Transverse colon (tissue), 4 donors: ENCODE results near the gene ZMYM4. TPM values are rescaled to one million over a fixed set of nuclear protein-coding genes. Genes with fewer than 3 reads are reported as not detected.

Source experiments
- DNase-seq: peaks from one replicate; pipeline ENCODE4 v3.0.0-alpha.2; 2019
- H3K27ac ChIP-seq, 4 donors: fragments of 200-600 bp; sonication (generic); 2 replicates each; pipeline ENCODE4 v1.5.1; 2016 to 2018; ENCODE audit warnings: inconsistent platforms in 4 of 4
- H3K27me3 ChIP-seq: fragments of 200-600 bp; sonication (generic); 2 replicates; pipeline ENCODE4 v1.5.1; 2017; ENCODE audit warnings: inconsistent platforms
- H3K36me3 ChIP-seq, 4 donors: fragments of 200-600 bp; sonication (generic); 2 replicates each; pipeline ENCODE4 v1.5.1; 2017 to 2019; ENCODE audit warnings: inconsistent platforms in 4 of 4
- H3K4me1 ChIP-seq, 4 donors: fragments of 200-600 bp; sonication (generic); 2 replicates each; pipeline ENCODE4 v1.5.1; 2017 to 2020; ENCODE audit warnings: inconsistent platforms in 4 of 4
- H3K4me3 ChIP-seq, 4 donors: fragments of 200-600 bp; sonication (generic); 1 replicate in 1 of 4; 2 replicates in 3 of 4; pipeline versions ENCODE4 v1.5.1 to v1.6.1; 2017 to 2019; ENCODE audit warnings: inconsistent platforms in 4 of 4
- H3K9me3 ChIP-seq, 2 donors: fragments of 200-600 bp; sonication (generic); 2 replicates each; pipeline ENCODE4 v1.5.1; 2017 to 2019; ENCODE audit warnings: inconsistent platforms in 2 of 2
- CTCF ChIP-seq, 5 experiments: fragments of 200-600 bp in 3 of 5; fragments of 450-650 bp in 2 of 5; sonication (generic) in 3 of 5; IDR thresholded peaks; 1 replicate in 2 of 5; 2 replicates in 3 of 5; pipeline ENCODE4 v1.5.1; 2016 to 2017; ENCODE audit warnings: antibody characterized with exemption in 5 of 5, inconsistent platforms in 3 of 5, mild to moderate bottlenecking in 2 of 5, moderate library complexity in 1 of 5
- EP300 ChIP-seq: sonication (generic); formaldehyde crosslinking; IDR thresholded peaks from one replicate; pipeline ENCODE4 v1.6.1; 2017; ENCODE audit warnings: antibody characterized with exemption, low read depth
- POLR2A ChIP-seq: fragments of 450-650 bp; IDR thresholded peaks from one replicate; pipeline ENCODE4 v1.6.1; 2016; ENCODE audit warnings: antibody characterized with exemption, mild to moderate bottlenecking, moderate library complexity
- POLR2AphosphoS5 ChIP-seq, 3 donors: sonication (generic); formaldehyde crosslinking; IDR thresholded peaks; one replicate each; pipeline ENCODE4 v1.6.1; 2016; ENCODE audit warnings: antibody characterized with exemption in 3 of 3
- WGBS, 2 donors: methylation state at CpG; one replicate each; pipeline ENCODE4 v1.1.5; 2018; ENCODE audit warnings: low coverage in 1 of 2; 5-methylcytosine and 5-hydroxymethylcytosine counted together
- in situ Hi-C, 4 donors: fragments of 200-750 bp; cut with MboI; loops; one replicate each; pipeline versions ENCODE4 v1.15.0 to v1.15.1; 2017; ENCODE audit warnings: low sequenced_read_pairs in 3 of 4, low pct_ligation_motif_present in 1 of 4, low pct_unique_long_range_greater_than_20kb in 1 of 4
- intact Hi-C: fragments of 100-400 bp; cut with DNase I; formaldehyde crosslinking; loops from one replicate; pipeline ENCODE4 v1.15.1; 2023; ENCODE audit warnings: low total_unique reads
- total RNA-seq, 4 donors: library from RNA; depleted of rRNA; stranded (reverse); fragments of >200 nt; gene quantifications; one replicate each; pipeline ENCODE4 v1.1.0, GENCODE V29; 2016

Gene ZMYM4
- total RNA-seq, 4 donors from 2014 or later = 7.9 to 27.9 (median 25.5) TPM

GRCh38 chr1:35288761-35289160, 20.3 kb downstream of the ZMYM4 start:
- in situ Hi-C loops (no loop called here), intact Hi-C loops (no loop called here)
- TF ChIP-seq EP300 (no peak), CTCF (IDR thresholded peaks at IDR 0.05) (no peak), POLR2A (no peak), POLR2AphosphoS5 (IDR thresholded peaks at IDR 0.05) (no peak)
- peak overlapping the region in 2 of 4 donors; percentile 4 to 22 for H3K27ac ChIP-seq
- no peaks in the 10 kb centered on the region for H3K9me3 ChIP-seq
- peaks cover 0 to 6% (median 0%) of the 10 kb centered on the region in 4 donors for H3K36me3 ChIP-seq
- H3K27me3 ChIP-seq = no peaks in the 10 kb centered on the region
- H3K4me1 ChIP-seq = peaks cover 0 to 26% (median 11%) of the 10 kb centered on the region in 4 donors
- DNase-seq = no peak
- H3K4me3 ChIP-seq = no peak overlapping the region

GRCh38 chr1:35290452-35290851, 21.9 kb downstream of the ZMYM4 start:
- H3K36me3 ChIP-seq = no peaks in the 10 kb centered on the region
- H3K4me3 ChIP-seq = no peak overlapping the region
- 84 to 100% methylated on average over 2 of the region's 2 CpGs for WGBS, 2 donors
- in situ Hi-C loops (loop anchor here in 1 of 4 donors (10.0 kb wide), 1 partner anchor 86 kb away; no protein-coding TSS in a partner anchor), intact Hi-C loops (no loop called here)
- H3K27me3 ChIP-seq = no peaks in the 10 kb centered on the region
- peaks cover 0 to 26% (median 11%) of the 10 kb centered on the region in 4 donors for H3K4me1 ChIP-seq
- H3K27ac ChIP-seq = no peak overlapping the region
- H3K9me3 ChIP-seq = no peaks in the 10 kb centered on the region
- no peak for TF ChIP-seq POLR2A
- no peak for TF ChIP-seq POLR2AphosphoS5 (IDR thresholded peaks at IDR 0.05)
- no peak for TF ChIP-seq CTCF (IDR thresholded peaks at IDR 0.05)
- TF ChIP-seq EP300 = no peak
- DNase-seq = no peak

GRCh38 chr1:35294809-35295208, 26.3 kb downstream of the ZMYM4 start:
- TF ChIP-seq EP300 (no peak), POLR2A (no peak), POLR2AphosphoS5 (IDR thresholded peaks at IDR 0.05) (no peak), CTCF (IDR thresholded peaks at IDR 0.05) (no peak)
- no peaks in the 10 kb centered on the region for H3K9me3 ChIP-seq
- H3K4me3 ChIP-seq = no peak overlapping the region
- H3K27ac ChIP-seq = no peak overlapping the region
- DNase-seq = no peak
- no peaks in the 10 kb centered on the region for H3K27me3 ChIP-seq
- in situ Hi-C loops (loop anchor here in 1 of 4 donors (10.0 kb wide), 1 partner anchor 90 kb away; no protein-coding TSS in a partner anchor), intact Hi-C loops (loop anchor here (5.0 kb wide), 1 partner anchor 93 kb away; no protein-coding TSS in a partner anchor)
- 96 to 100% methylated on average over 2 of the region's 2 CpGs for WGBS, 2 donors
- H3K4me1 ChIP-seq = peaks cover 0 to 10% (median 0%) of the 10 kb centered on the region in 4 donors
- H3K36me3 ChIP-seq = no peaks in the 10 kb centered on the region

- intact Hi-C loops (loop anchor here (5.0 kb wide), 1 partner anchor 96 kb away; no protein-coding TSS in a partner anchor), in situ Hi-C loops (loop anchor here in 1 of 4 donors (10.0 kb wide), 1 partner anchor 93 kb away; no protein-coding TSS in a partner anchor)
- TF ChIP-seq POLR2A = no peak
- TF ChIP-seq POLR2AphosphoS5 (IDR thresholded peaks at IDR 0.05) = no peak
- TF ChIP-seq EP300 = no peak
- no peak for TF ChIP-seq CTCF (IDR thresholded peaks at IDR 0.05)
- DNase-seq = no peak
- H3K9me3 ChIP-seq = no peaks in the 10 kb centered on the region
- no peak overlapping the region for H3K27ac ChIP-seq
- 80 to 94% methylated on average over 2 of the region's 2 CpGs for WGBS, 2 donors
- peaks cover 0 to 7% (median 0%) of the 10 kb centered on the region in 4 donors for H3K4me1 ChIP-seq
- H3K27me3 ChIP-seq = no peaks in the 10 kb centered on the region
- H3K36me3 ChIP-seq = no peaks in the 10 kb centered on the region
- H3K4me3 ChIP-seq = no peak overlapping the region
These were observed 29.4 kb downstream of the ZMYM4 start for GRCh38 chr1:35297886-35298285.
